HG03460 (cell line): ENCODE results near the gene NIPAL3.
"Not testable (repeated sequence)": the region's sequence is repeated elsewhere in the genome, so short reads cannot be mapped to it uniquely, and the experiment has no call there.

Experiments used
- ATAC-seq: cut with Tn5 transposase; IDR thresholded peaks from one replicate; pipeline ENCODE4 v1.9.1; 2021; ENCODE audit not compliant: unreplicated experiment

The NIPAL3 gene

DNA sequence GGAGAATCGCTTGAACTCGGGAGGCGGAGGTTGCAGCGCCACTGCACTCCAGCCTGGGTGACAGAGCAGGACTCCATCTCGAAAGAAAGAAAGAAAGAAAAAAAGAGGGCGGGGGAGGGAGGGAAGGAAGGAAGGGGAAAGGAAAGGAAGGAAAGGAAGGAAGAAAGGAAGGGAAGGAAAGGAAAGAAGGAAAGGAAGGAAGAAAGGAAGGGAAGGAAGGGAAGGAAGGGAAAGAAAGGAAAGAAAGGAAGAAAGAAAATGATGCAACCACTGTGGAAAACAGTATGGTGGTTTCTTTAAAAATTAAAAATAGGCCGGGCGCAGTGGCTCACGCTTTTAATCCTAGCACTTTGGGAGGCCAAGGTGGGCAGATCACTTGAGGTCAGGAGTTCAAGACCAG lies 71.9 kb downstream of the NIPAL3 start:
- ATAC-seq = no peak

DNA sequence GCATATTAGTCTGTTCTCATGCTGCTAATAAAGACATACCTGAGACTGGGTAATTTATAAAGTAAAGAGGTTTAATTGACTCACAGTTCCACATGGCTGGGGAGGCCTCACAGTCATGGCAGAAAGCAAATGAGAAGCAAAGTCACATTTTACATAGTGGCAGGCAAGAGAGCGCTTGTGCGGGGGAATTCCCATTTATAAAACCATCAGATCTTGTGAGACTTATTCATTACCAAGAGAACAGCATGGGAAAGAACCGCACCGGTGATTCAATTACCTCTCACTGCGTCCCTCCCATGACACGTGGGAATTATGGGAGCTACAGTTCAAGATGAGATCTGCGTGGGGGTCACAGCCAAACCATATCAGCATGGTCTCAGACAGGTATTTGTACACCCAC lies 72.6 kb downstream of the NIPAL3 start:
- ATAC-seq = not testable (repeated sequence)

DNA sequence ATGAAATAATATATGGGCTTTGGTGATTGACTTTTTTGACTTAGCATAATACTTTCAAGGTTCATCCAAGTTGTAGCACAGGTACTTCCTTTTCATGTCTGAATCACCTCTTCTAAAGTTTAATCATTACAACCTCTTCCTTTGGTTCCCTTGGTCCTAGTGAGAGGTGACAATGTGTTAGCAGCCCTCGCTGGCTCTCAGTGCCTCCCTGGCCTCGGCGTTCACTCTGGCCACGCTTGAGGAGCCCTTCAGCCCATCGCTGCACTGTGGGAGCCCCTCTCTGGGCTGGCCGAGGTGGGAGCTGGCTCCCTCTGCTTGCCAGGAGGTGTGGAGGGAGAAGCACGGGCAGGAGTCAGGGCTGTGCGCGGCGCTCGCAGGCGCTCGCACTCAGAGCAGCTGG lies 74.1 kb downstream of the NIPAL3 start:
- ATAC-seq = no peak

- ATAC-seq = no peak
These were observed 74.6 kb downstream of the NIPAL3 start for GRCh38 chr1:24490101-24490781.

- ATAC-seq = no peak
These were observed 76.2 kb downstream of the NIPAL3 start for GRCh38 chr1:24491577-24492360.

DNA sequence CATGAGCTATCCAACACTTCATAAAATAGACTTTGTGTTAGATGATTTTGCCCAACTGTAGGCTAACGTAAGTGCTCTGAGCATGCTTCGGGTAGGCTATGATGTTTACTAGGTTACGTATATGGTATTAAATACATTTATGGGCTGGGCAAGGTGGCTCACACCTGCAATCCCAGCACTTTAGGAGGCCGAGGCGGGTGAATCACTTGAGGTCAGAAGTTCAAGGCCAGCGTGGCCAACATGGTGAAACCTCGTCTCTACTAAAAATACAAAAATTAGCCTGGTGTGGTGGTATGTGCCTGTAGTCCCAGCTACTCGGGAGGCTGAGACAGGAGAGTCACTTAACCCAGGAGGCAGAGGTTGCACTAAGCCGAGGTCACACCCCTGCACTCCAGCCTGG lies 77.3 kb downstream of the NIPAL3 start:
- not testable (repeated sequence) for ATAC-seq

DNA sequence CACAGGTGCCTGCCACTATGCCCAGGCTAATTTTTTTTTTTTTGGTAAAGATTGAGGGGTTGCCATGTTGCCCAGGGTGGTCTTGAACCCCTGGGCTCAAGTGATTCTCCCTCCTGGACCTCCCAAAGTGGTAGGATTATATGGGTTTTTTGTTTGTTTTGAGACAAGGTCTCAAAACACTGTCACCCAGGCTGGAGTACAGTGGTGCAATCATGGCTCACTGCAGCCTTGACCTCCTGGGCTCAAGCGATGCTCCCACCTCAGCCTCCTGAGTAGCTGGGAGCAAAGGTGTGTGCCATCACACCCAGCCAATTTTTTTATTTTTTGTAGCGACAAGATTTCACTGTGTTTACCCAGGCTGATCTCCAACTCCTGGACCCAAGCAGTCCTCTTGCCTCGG lies 78.2 kb downstream of the NIPAL3 start:
- no peak for ATAC-seq

GRCh38 chr1:24498589-24498988 lies 83.0 kb downstream of the NIPAL3 start:
- ATAC-seq = no peak

GRCh38 chr1:24500448-24501048 lies 84.9 kb downstream of the NIPAL3 start:
- ATAC-seq = no peak

- no peak for ATAC-seq
These were observed 85.9 kb downstream of the NIPAL3 start for GRCh38 chr1:24501371-24502064.

- no peak for ATAC-seq
These were observed 86.6 kb downstream of the NIPAL3 start for GRCh38 chr1:24502065-24502708.

GRCh38 chr1:24502709-24503058 lies 87.1 kb downstream of the NIPAL3 start, which contains the start of gene RCAN3:
Gene RCAN3 (plus strand): TSS chr1:24502836. CDS start chr1:24514373, 11,537 bp downstream.
- no peak for ATAC-seq

- ATAC-seq = no peak
These were observed 87.6 kb downstream of the NIPAL3 start for GRCh38 chr1:24503059-24503751.

GRCh38 chr1:24503870-24504523 lies 88.4 kb downstream of the NIPAL3 start:
- ATAC-seq = no peak

GRCh38 chr1:24504560-24504959 lies 89.0 kb downstream of the NIPAL3 start:
- ATAC-seq = no peak

GRCh38 chr1:24505816-24506215 lies 90.2 kb downstream of the NIPAL3 start:
- ATAC-seq = no peak

GRCh38 chr1:24506691-24507381 lies 91.2 kb downstream of the NIPAL3 start:
- no peak for ATAC-seq

GRCh38 chr1:24507405-24507804 lies 91.8 kb downstream of the NIPAL3 start:
- no peak for ATAC-seq

DNA sequence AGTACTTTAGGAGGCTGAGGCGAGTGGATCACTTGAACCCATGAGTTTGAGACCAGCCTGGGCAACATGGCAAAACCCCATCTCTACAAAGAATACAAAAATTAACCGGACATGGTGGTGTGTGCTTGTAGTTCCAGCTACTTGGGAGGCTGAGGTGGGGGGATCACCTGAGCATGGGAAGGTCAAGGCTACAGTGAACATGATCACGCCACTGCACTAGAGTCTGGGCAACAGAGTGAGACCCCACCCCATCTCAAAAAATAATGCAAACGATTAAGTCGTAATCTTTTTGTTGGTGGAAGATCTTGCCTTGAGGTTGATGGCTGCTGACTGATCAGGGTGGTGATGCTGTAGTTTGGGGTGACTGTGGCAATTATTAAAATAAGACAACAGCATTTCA lies 93.3 kb downstream of the NIPAL3 start:
- ATAC-seq = no peak
